AG04450 (cell line): ENCODE data around the gene TLE6. TPM values are rescaled to one million over a fixed set of nuclear protein-coding genes. Genes with fewer than 3 reads are reported as not detected.

Experiments used
- CTCF ChIA-PET: fragments of 300-600, 350-600 bp; formaldehyde crosslinking; extraction: SDS; loops from one replicate; lab custom pipeline; 2022; ENCODE audit warnings: antibody characterized with exemption, inconsistent platforms; lab: Charles Lee
- POLR2A ChIA-PET: fragments of 350-600 bp; formaldehyde crosslinking; extraction: SDS; loops from one replicate; lab custom pipeline; 2021; ENCODE audit warnings: antibody characterized with exemption, inconsistent platforms; lab: Yijun Ruan, JAX
- DNase-seq: peaks from one replicate; pipeline ENCODE4 v3.0.0-alpha.2; 2011; ENCODE audit warnings: low read depth, low spot score
- H3K27ac ChIP-seq: one replicate; pipeline ENCODE4 v1.5.1; 2012; ENCODE audit warnings: low read depth, low read length, control low read depth
- H3K27me3 ChIP-seq: one replicate; pipeline ENCODE4 v1.6.0; 2012; ENCODE audit warnings: low read length; ENCODE audit not compliant: control insufficient read depth, insufficient read depth
- H3K4me3 ChIP-seq: 2 replicates; pipeline ENCODE4 v1.5.1; 2011; ENCODE audit warnings: mild to moderate bottlenecking, low read depth, low read length, control low read depth
- H3K9me3 ChIP-seq: 2 replicates; pipeline ENCODE4 v1.5.1; 2012; ENCODE audit warnings: low read length; ENCODE audit not compliant: control insufficient read depth, insufficient read depth
- CTCF ChIP-seq: IDR thresholded peaks from 2 replicates; pipeline ENCODE4 v1.5.1; 2011; ENCODE audit warnings: low read depth, low read length, control low read depth, inconsistent platforms
- polyA plus RNA-seq: library from polyadenylated mRNA; depleted of rRNA; stranded (reverse); fragments of >200 nt; gene quantifications from 2 replicates; pipeline ENCODE4 v1.2.3, GENCODE V29; 2011

TLE6 gene
- polyA plus RNA-seq, 1 experiment: 0.51 TPM

GRCh38 chr19:3026768-3027167 lies 49.4 kb downstream of the TLE6 start:
- H3K4me3 ChIP-seq: no peak overlapping the region
- POLR2A ChIA-PET: no interaction called here
- peaks cover 59% of the 10 kb centered on the region for H3K27me3 ChIP-seq
- H3K9me3 ChIP-seq: no peaks in the 10 kb centered on the region; the same call in 1 of the 2 replicates
- DNase-seq: no peak
- CTCF ChIA-PET: no interaction called here
- TF ChIP-seq CTCF: no peak
- no peak overlapping the region for H3K27ac ChIP-seq

DNA sequence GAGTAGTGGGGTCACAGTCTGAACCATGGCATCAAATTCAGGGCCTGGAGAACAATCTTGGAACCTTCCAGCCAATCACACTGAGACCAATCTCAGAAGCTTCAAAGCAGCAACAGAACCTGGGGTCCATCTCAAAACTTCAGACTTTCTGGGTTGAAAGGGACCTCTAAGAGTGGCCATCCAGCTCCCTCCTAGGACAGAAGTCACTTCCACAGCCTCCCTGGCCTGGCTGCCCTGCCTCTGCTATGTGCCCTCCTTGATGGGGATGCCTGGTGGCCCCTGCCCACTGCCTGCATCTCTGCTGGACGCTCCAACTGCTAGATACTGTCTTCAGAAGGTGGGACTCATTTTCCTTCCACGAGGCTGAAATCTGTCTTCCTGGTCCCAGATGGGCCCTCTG lies 49.9 kb downstream of the TLE6 start:
- TF ChIP-seq CTCF: no peak
- DNase-seq: no peak
- CTCF ChIA-PET: no interaction called here
- Histone ChIP-seq H3K4me3 (no peak overlapping the region), H3K27me3 (peaks cover 59% of the 10 kb centered on the region), H3K9me3 (no peaks in the 10 kb centered on the region; the same call in 1 of the 2 replicates), H3K27ac (no peak overlapping the region)
- POLR2A ChIA-PET: no interaction called here

- CTCF ChIA-PET: no interaction called here
Observed at GRCh38 chr19:3027981-3028304, 50.6 kb downstream of the TLE6 start.

GRCh38 chr19:3028305-3029064 lies 51.1 kb downstream of the TLE6 start:
- POLR2A ChIA-PET: interaction anchor here (0.6 kb wide), 1 partner anchor 23 kb away, joined by 5 read pairs; no protein-coding TSS in a partner anchor
- DNase-seq: no peak
- Histone ChIP-seq H3K9me3 (no peaks in the 10 kb centered on the region; the same call in 1 of the 2 replicates), H3K27ac (no peak overlapping the region), H3K27me3 (peaks cover 60% of the 10 kb centered on the region), H3K4me3 (peak overlapping the region; percentile 41)
- no peak for TF ChIP-seq CTCF
- CTCF ChIA-PET: no interaction called here

More at GRCh38 chr19:3027981-3028304, 50.6 kb downstream of the TLE6 start:
- Histone ChIP-seq H3K4me3 (no peak overlapping the region), H3K27me3 (peaks cover 63% of the 10 kb centered on the region), H3K27ac (no peak overlapping the region), H3K9me3 (no peaks in the 10 kb centered on the region; the same call in 1 of the 2 replicates)
- no peak for DNase-seq
- POLR2A ChIA-PET: no interaction called here
- TF ChIP-seq CTCF: no peak
